ENCODE measurements around the gene NCK2. TPM values are rescaled to one million over a fixed set of nuclear protein-coding genes. Genes with fewer than 3 reads are reported as not detected.

The NCK2 gene
- polyA plus RNA-seq, 4 donors = 65.2 to 71.4 (median 68.9) TPM

DNA sequence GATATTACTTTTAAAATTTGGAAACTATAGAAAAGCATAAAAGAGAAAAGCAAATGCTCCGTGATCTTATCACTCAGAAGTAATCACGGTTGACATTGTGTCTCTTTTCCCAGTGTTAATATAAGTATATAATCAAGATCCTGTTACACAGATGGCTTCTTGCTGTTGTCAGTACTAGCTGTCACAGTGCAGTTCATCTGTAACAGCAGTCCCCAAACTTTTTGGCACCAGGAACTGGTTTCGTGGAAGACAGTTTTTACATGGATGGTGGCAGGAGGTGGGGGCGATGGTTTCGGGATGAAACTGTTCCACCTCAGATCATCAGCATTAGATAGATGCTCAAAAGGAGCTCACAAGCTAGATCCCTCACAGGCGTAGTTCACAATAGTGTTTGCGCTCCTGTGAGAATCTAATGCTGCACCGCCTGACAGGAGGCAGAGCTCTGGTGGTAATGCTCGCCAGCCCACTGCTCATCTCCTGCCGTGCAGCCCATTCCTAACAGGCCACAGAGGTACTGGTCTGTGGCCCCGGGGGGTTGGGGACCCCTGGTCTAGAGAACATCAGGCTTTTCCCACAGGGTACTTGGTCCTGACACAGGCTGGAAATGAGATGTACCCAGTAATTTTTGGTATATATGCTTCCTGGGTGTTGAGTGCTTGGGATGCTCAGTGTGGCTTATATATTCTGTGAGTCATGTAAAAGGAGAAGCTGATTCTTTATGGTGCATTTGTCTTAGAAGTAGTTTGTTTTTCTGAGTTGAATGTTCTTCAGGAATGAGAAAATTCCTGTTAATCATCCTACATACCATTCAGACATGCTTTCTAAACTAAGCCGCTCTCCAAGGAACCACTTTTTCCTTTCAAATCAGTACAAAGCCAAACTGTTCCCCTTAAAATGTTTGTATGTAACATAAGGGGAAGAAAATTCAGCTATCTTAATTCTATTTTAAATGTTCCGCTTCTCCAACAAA lies 121.8 kb downstream of the NCK2 start:
- DNase-seq (ENCODE audit: low read depth in 4 of 4, low spot score in 3 of 4) = no peak

DNA sequence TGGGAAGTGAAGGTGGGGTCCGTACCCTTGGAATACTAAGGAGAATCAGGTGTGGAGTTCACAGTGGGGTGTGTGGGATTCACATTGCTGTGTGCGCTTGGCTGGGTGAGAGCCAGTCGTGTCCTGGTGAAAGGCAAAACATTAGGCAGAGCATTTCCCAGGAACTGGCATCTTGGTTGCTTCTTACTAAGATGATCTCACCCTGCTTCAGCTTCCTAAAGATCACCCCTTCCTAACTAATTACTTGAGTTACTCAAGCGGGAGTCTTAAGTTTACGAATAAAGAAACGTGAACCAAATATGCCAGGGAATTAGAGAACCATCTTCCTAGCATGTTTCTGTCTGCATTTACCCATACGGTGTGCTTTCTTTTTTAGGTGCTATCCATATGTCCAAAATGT lies 122.9 kb downstream of the NCK2 start:
- DNase-seq (ENCODE audit: low read depth in 4 of 4, low spot score in 3 of 4) = no peak

DNA sequence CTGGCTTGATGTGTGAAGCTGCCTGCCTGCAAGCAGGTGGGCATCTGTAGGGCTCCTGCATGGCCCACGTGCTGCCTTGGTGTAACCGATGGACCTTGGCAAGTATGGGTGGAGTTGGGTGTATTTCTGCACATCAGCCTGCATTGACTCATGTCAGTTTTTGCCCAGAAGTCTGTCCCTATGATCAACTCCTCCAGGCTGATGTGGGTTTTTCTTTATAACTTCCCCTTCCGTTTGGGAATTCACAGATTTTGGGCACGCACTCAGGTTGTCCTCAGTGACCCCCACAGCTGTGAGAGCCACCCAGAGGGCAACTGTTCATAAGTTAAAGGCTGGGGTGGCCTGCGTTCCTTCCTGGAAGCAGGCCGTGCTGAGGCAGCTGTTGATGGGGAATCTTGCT lies 123.3 kb downstream of the NCK2 start:
- no peak for DNase-seq (ENCODE audit: low read depth in 4 of 4, low spot score in 3 of 4)

DNA sequence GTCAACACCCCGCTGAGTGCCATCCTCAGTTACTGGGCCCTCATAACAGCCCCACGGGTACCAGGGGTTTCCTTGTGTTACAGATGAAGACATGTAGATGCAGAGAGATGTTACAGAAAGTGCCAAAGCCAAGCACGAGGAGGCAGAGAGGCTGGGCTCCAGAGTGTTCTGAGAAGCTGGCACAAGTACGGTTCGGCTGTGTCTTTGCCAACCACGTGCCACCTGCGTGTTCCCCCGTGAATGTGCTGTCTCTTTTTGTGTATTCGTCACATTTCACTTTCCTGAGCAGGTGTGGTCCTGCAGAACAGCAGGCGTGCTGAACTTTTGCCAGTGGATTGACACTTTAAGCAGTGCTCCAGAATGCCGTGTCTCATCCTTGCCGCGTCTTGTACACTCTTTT lies 124.6 kb downstream of the NCK2 start:
- DNase-seq (ENCODE audit: low read depth in 4 of 4, low spot score in 3 of 4) = no peak

DNA sequence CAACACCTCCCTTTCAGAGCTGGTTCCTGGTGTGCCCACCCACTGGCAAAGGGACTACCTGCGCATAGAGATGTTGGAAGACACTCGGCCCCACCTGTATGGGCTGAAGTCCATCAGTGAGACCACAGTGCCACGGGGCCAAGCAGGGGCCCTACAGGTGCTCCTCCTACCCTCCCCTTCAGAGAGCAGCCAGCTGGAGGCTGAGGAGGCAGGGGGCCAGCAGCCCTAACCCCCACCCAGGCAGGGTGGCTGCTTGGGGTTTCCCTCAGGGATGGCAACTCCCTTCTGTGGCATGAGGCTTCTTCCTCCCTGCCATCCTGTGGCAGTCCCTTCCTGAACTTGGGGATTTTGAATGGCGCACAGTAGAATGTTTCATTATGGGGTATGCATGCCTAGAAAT lies 125.3 kb downstream of the NCK2 start:
- DNase-seq (ENCODE audit: low read depth in 4 of 4, low spot score in 3 of 4) = no peak

DNA sequence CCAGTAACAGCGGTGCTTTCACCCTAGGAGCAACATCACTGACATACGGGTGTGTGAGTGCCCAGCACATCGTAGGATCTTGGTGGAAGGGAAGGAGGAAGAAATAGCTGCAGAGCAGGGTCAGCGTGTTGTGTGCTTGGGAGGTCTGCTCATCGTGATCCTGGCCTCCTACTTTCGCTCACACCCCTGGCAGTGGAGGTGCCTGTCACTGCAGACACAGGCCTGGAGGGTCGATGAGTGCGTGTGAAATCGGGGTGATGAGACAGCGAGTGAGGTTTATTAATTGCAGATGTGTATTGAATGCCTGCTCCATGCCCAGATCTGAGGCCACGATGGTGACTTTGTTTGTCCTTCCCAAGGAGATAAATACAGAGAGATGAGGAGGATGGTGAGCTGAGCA lies 126.1 kb downstream of the NCK2 start:
- DNase-seq (ENCODE audit: low read depth in 4 of 4, low spot score in 3 of 4) = no peak

DNA sequence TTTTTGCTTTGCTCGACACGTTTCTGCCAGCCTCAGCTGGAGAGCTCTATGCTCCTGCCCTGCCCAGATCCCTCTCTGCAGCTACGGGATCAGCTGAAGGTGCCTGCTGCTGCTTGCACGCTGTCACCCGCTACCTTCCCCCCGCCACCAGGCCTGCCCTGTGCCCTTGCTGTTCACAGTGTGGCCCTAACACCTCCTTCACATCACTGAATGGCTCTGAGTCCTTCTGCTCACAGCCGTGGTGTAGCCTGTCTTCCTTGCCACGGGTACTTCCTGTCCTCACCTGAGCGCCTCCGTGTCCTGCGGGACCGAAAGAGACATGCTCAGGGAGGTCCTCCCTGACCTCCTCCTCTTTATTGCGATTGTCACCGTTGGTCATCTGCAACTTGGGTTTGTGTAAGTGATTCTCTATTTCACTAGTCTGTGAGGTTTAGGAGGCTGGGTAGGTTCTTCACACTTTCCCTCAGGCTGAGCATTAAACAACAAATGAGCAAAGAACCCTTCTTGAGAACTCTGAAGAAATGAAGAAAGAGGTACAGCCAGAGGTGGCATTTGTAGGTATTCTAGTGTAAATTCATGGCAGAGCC lies 127.5 kb downstream of the NCK2 start:
- DNase-seq (ENCODE audit: low read depth in 4 of 4, low spot score in 3 of 4) = no peak

DNA sequence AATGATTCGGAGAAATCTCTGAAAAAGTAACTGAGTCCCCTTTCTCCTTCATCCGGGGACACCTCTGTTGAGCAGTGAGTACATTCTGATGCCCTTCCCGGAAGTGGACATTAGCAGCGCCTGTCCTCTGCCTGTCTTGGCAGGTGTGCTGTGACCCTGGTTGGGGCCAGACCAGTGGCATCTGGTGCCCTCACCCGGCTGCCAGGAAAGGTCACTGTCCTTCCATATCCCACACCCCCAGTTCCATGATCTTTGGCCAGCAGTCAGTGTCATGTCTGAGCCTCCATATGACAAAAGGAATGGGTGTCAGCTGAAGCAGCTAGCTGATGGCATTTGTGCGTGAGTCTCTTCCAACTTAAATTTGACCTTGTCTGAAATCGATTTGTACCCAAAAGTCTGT lies 128.1 kb downstream of the NCK2 start:
- DNase-seq (ENCODE audit: low read depth in 4 of 4, low spot score in 3 of 4) = no peak

DNA sequence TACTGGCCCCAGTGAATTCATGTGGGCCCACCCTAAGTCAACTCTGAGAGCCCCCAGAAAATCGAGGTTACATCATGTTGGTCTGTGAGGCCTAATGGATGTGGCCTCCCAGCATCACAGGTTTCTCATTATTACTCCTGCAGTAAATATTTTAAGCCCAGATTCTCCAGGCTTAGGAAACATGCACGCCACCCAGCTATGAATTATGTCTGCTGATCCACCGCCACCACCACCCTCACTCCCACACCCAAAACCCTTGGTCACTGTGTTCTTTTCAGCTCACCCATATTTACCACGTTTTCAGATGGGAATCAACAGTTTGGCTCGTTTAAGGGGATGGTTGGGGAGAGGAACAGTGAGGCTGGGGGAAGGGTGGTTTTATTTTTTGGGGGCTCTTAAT lies 128.6 kb downstream of the NCK2 start:
- no peak for DNase-seq (ENCODE audit: low read depth in 4 of 4, low spot score in 3 of 4)

DNA sequence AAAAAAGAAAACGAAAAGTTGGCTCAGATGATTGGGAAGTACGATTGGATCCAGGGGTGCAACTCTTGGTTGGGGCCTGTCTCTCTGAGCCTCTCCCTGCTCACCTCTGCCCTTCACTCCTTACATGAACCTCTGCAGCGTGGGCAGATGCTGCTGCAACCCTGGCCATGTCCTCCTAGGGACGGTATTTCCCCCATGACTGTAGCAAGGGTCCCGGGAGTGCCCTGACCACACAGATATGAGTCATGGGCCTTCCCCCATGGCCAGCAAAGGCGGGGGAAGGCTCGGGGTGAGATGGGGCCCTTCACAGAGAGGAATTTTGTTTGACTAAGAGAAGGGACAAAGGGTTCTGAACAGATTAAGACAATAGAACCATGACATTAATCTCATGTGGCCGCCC lies 129.0 kb downstream of the NCK2 start:
- no peak for DNase-seq (ENCODE audit: low read depth in 4 of 4, low spot score in 3 of 4)

DNA sequence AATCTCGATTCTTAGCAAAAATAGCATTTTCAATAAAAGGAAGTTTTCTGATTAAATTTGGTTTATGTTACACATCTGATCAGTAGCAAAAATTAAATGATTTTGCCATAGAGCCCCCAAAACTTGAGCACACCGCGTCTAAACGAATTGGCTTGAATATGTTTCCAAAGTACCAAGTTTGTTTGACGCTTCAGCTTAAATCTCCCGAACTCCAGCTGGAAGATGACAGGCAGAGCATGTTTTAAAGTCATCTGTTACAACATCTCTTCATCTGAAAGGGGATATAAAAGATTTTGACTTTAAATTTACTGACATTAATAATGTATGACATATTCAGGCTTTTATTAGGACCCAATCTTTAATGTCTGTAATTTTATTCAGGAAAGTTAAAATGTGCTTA lies 129.8 kb downstream of the NCK2 start:
- DNase-seq (ENCODE audit: low read depth in 4 of 4, low spot score in 3 of 4) = no peak

DNA sequence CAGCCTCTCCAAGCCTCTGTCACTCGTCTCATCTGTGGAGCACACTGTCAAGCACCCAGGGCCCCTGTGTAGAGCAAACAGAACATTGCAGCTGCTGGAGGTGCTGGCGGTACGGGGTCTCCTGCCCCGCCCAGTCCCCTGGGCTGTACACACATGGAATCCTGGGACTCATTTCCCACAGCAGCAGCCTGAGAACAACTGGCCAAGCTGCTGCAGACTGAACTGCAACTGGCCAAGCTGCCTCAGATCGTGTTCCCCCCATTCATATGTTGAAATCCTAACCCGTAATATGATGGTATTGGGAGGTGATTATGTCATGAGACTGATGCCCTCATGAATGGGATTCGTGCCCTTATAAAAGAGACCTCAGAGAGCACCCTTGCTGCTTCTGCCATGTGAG lies 130.5 kb downstream of the NCK2 start:
- no peak for DNase-seq (ENCODE audit: low read depth in 4 of 4, low spot score in 3 of 4)

DNA sequence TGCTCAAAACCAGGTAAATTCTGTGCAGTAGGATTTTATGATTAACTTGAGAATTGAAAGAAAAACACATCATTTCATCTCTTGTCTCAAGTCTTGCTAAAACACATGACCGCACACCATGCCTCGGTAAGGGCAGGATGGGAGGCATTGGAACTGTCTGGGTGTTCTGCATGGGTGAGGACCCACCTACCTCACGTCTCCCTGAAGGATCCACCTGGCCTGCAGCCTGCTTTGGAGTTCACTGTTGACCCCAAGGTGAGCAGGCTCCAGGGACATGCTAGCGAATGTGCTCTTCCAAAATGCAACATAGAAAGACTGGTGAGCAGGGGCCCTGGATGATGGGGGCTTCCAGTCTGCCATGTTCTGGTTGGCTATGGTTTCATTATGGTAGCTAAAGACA lies 131.5 kb downstream of the NCK2 start:
- no peak for DNase-seq (ENCODE audit: low read depth in 4 of 4, low spot score in 3 of 4)

DNA sequence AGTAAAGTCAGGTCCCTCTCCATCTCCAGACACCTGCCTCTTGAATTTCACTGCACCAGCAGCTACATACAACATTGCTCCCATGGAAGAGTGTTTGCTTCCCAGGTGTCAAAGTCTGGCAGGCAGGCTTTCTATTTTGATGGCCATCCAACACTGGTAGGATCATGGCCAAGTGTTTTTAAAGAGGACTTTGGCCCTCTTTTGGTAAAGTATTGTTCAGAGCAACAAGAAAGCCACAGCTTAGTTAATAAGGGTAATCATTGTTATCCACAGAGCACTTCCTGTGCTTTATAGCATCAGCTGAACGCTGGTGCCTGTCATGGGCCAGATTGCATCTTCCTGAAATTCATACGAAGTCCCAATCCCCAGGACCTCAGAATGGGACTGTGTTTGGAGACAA lies 133.2 kb downstream of the NCK2 start:
- DNase-seq (ENCODE audit: low read depth in 4 of 4, low spot score in 3 of 4) = no peak

DNA sequence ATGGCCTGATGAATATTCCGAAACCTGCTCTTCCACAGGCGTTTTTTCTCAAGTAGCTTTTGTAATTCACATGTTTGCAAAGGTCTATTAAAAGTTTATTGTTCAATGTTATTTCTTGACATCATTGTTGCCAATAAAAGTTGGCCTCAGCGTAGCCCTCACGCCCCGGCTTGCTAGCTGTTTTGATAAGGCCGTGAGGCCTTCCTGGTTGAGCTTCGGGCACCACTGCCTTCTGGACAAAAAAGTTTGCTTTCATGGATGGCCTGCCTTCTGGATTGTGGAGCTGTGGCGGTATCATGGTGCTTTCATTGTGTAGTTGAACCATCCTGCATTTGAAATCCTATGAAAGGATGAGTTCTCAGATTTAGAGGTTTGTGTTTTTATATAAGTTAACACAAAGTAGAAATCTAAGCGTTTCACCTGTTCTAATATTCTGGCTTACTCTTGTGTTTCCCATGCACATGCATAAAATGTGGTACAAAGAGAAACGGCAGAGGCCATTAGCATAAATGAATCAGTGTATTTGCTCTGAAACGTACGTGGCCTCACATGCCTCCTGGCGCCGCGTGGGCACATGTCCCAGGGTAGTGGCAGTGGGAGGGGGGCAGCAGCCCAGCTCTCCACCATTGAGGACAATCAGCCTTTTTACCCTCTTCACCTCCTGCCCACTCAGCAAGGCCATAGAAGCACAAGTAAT lies 134.5 kb downstream of the NCK2 start:
- no peak for DNase-seq (ENCODE audit: low read depth in 4 of 4, low spot score in 3 of 4)

DNA sequence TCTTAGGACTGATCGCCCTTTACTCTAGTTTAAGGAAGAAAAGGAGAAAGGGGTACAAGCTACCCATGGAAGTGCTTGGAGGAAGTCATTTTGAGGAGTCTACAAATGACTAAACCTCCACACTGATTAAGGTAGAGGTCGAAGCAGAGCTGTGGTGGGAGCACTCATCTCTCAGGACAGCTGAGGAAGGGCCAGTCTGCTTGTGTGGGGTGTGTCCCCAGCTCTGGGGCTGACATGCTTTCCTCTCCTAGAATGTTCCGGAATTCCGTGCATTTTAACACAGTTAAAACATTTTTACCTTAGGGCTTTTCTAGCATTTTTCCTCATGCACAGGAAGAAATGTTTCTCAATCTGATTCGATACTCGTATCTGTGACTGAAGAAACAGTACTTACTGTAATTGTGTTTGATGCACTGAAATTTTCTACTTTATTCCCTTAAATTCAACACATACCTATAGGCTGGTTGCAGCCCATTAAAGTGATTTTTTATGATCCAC lies 135.1 kb downstream of the NCK2 start:
- no peak for DNase-seq (ENCODE audit: low read depth in 4 of 4, low spot score in 3 of 4)

DNA sequence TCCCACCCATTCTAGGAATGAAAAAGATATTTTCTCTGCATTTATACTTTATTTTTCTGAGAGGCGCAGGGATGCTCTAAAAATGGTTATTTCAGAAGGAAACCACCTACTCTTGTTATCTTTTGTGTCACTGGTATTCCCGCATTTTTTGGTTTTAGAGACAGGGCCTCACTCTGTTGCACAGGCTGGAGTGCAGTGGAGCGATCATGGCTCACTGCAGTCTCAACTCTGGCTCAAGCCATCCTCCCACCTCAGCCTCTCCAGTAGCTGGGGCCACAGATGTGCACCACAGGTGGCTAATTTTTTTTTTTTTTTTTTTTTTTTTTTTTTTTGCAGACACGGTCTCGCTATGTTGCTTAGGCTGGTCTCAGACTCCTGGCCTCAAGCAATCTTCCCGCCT lies 135.9 kb downstream of the NCK2 start:
- DNase-seq (ENCODE audit: low read depth in 4 of 4, low spot score in 3 of 4) = no peak

DNA sequence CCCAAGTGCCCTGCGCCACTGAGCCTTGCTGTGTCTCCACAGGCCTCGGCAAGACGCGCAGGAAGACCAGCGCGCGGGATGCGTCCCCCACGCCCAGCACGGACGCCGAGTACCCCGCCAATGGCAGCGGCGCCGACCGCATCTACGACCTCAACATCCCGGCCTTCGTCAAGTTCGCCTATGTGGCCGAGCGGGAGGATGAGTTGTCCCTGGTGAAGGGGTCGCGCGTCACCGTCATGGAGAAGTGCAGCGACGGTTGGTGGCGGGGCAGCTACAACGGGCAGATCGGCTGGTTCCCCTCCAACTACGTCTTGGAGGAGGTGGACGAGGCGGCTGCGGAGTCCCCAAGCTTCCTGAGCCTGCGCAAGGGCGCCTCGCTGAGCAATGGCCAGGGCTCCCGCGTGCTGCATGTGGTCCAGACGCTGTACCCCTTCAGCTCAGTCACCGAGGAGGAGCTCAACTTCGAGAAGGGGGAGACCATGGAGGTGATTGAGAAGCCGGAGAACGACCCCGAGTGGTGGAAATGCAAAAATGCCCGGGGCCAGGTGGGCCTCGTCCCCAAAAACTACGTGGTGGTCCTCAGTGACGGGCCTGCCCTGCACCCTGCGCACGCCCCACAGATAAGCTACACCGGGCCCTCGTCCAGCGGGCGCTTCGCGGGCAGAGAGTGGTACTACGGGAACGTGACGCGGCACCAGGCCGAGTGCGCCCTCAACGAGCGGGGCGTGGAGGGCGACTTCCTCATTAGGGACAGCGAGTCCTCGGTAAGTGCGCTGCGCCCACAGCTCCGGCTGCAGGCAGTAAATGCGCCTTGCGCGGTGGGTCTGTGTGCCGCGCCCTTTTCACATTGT lies 136.8 kb downstream of the NCK2 start:
- no peak for DNase-seq (ENCODE audit: low read depth in 4 of 4, low spot score in 3 of 4)

DNA sequence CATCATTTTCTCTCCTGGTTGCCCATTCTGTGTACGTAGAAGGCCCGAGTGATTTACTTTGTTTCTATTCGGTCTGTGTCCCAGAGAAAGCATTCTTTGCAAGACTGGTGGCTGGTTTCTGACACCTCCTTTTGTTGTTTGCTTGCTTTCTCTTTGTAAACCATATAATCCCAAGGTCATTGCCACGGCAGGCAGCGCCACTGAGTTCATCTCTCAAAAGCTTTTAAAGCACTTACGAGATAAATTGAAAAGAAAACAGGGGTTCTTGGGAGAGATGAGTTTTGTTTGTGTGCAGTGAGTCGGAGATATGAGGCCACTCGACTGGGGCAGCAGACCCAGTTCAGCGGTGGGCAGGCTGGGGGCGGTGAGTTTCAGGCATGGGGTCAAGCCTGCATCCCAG lies 137.6 kb downstream of the NCK2 start:
- DNase-seq (ENCODE audit: low read depth in 4 of 4, low spot score in 3 of 4) = no peak

DNA sequence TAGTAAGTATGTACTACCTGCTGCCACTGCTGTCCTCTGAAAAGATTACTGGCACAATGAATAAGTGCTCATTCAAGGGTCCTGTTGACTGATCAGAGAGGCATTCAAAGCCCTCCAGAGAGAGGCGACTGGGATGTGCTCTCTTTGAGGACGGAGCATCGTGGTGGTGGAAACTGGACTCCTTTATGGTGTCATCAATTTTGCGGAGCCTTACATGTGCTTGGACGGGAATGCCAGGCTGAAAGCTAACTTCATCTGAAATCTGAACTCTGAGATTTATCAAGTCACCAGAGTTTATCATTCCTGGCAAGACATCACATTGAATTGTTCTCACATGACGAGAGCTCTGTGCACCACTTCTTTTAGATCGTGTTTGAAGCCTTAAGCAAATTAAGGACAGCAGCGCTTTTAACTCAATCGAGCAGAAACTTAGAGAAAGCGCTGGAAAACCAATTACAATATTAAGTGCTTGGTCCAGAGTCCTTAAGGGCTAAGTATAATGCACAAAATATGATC lies 138.3 kb downstream of the NCK2 start:
- no peak for DNase-seq (ENCODE audit: low read depth in 4 of 4, low spot score in 3 of 4)

Data from right renal pelvis (tissue), 4 donors.